Measurements from ENCODE around the gene ST3GAL3.

The ST3GAL3 gene

DNA sequence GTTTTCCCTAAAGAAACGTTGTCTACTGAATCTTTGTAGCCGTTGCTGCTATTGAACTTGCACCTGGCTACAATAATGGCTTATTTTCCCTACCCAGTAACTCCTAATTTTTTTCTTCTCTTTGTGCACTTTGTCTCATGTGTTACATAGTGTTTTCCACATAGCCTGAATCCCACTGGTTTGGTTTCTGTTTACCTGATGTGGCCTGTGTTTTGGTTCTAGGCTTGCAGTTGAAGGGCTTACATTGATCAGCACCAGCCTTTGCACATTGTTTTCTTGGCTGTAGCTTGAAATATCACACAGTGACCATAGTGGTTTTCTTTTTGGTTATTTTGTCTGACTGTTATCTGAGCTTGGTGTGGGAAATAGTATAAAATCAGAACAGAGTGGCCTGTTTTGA lies 29.5 kb downstream of the ST3GAL3 start:
- no peak for DNase-seq (ENCODE audit: extremely low read depth, low read depth)
- TF ChIP-seq, protein P1, sequence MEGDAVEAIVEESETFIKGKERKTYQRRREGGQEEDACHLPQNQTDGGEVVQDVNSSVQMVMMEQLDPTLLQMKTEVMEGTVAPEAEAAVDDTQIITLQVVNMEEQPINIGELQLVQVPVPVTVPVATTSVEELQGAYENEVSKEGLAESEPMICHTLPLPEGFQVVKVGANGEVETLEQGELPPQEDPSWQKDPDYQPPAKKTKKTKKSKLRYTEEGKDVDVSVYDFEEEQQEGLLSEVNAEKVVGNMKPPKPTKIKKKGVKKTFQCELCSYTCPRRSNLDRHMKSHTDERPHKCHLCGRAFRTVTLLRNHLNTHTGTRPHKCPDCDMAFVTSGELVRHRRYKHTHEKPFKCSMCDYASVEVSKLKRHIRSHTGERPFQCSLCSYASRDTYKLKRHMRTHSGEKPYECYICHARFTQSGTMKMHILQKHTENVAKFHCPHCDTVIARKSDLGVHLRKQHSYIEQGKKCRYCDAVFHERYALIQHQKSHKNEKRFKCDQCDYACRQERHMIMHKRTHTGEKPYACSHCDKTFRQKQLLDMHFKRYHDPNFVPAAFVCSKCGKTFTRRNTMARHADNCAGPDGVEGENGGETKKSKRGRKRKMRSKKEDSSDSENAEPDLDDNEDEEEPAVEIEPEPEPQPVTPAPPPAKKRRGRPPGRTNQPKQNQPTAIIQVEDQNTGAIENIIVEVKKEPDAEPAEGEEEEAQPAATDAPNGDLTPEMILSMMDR (IDR thresholded peaks at IDR 0.05; ENCODE audit: low read depth, low read length), result no peak

DNA sequence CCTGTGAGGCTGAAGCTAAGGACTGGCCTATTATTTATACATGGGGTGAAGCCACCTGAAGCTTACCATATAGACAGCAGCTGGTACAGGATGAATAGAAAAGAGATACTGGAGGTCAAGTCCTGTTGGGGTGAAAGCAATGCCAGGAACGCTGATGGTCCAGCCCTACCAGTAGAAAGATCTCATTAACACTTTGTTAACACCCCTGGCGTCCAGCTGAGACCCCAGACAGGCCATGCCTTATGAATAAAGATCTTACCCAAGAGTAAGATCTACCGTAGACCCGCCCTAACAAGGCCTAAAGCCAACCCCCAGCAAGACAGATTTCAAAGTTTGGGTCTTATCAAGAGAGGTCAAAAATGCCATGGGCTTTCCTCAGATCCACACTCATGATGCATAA lies 34.7 kb downstream of the ST3GAL3 start:
- TF ChIP-seq, protein P1 (IDR thresholded peaks at IDR 0.05; ENCODE audit: low read depth, low read length), result no peak
- no peak for DNase-seq (ENCODE audit: extremely low read depth, low read depth)

DNA sequence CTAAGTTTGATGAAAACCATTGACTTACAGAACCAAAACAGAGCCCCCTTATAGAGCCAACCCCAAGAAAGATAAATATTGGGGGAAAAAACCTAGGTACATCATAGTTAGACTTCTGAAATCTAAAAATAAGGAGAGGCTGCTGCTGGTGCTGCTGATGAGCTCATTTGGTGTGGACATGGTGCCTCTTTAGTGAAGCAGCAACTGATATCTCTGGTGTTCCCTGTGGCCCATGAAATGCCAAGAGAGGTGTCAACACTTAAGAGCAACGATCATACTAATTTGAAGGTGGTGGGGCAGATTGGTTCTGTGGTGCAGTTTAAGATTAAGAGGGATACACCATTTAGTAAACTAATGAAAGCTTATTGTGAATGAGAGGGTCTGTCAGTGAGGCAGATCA lies 35.9 kb downstream of the ST3GAL3 start:
- DNase-seq (ENCODE audit: extremely low read depth, low read depth), result no peak
- TF ChIP-seq, protein P1 (IDR thresholded peaks at IDR 0.05; ENCODE audit: low read depth, low read length), result no peak

DNA sequence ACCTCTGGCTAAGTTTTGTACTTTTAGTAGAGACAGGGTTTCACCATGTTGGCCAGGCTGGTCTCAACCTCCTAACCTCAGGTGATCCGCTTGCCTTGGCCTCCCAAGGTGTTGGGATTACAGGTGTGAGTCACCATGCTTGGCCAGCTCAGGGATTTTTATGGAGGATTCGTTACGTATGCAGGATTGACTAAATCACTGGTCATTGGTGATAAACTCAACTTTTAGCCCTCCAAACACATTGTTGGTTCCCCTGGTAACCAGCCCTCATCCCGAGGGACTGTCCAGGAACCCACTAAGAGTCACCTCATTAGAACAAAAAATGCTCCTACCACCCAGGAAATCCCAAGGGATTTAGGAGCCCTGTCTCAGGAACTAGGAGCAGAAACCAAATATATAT lies 40.4 kb downstream of the ST3GAL3 start:
- no peak for DNase-seq (ENCODE audit: extremely low read depth, low read depth)
- TF ChIP-seq, protein P1 (IDR thresholded peaks at IDR 0.05; ENCODE audit: low read depth, low read length), result no peak

DNA sequence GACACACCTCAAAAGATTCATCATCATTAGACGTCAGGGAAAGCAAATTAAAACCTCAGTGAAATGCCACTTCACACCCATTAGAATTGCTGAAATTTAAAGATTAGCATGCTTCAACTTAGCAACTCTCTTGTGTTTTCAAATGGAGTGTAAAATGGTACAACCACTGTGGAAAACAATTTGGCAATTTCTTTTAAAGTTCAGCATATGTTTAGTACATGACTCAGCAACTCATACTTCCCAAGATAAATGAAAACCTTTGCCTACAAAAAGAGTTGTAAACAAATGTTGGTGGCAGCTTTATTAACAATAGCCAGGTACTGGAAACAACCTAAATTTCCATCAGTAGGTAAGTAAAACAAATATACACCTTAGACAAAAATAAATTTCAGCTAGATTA lies 42.7 kb downstream of the ST3GAL3 start:
- no peak for DNase-seq (ENCODE audit: extremely low read depth, low read depth)
- TF ChIP-seq, protein P1 (IDR thresholded peaks at IDR 0.05; ENCODE audit: low read depth, low read length), result no peak

DNA sequence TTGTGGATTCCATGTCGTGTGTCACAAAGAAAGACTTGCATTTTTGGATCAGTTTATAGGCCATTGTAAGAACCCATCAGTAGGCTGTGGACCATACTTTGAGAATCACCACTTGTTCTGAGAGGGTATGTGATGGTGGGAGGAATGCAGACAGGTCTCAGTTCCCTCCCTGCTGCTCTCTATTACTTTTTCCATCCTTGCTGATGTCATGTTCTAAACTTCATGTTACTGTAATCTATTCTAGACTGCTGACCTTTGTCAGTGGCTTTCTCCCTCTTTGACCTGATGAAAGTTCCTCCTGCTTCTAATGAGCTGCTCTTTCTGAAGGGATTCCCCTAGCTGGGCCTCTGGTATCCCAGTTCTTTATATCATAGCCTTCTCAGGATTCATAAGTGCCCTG lies 46.1 kb downstream of the ST3GAL3 start:
- TF ChIP-seq, protein P1 (IDR thresholded peaks at IDR 0.05; ENCODE audit: low read depth, low read length), result no peak
- no peak for DNase-seq (ENCODE audit: extremely low read depth, low read depth)

DNA sequence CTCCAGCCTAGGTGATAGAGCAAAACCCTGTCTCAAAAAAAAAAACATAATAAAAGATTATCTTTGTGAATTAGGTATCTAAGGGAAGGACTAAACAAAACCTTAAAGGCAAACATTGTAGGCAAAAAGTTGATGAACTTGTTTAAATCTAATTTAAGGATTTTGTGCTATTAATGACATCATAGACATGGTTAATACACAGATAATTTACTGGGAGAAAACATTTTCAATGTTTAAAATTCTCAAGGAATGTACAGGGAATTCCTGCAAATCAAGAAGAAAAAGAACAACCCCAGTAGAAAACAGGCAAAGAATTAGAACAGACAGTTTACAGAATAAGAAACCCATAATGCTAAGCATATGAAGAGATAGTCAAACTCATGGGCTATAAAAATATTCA lies 47.6 kb downstream of the ST3GAL3 start:
- DNase-seq (ENCODE audit: extremely low read depth, low read depth), result no peak
- TF ChIP-seq, protein P1 (IDR thresholded peaks at IDR 0.05; ENCODE audit: low read depth, low read length), result no peak

Measured in AG09319 (cell line).